ENCODE measurements around the gene PTPRN2.

- TF ChIP-seq CTCF (IDR thresholded peaks at IDR 0.05) (no peak), POLR2A (IDR thresholded peaks at IDR 0.05) (no peak)
Observed at GRCh38 chr7:158246960-158247673, 340.5 kb downstream of the PTPRN2 start.
